A549 (cell line): ENCODE measurements around the gene ENPP1. TPM values are rescaled to one million over a fixed set of nuclear protein-coding genes. Genes with fewer than 3 reads are reported as not detected.

ENCODE experiments used
- ATAC-seq, 2 experiments: fragments of 200-7000 bp in 1 of 2; fragments of >200 bp in 1 of 2; cut with Nextera tagmentation in 1 of 2; cut with Tn5 transposase in 1 of 2; 3 replicates each; pipeline versions ENCODE4 v1.8.0 to v1.9.1; 2018 to 2020; ENCODE audit warnings: mild to moderate bottlenecking in 1 of 2, moderate library complexity in 1 of 2
- CTCF ChIA-PET: fragments of 300-600 bp; sonication (Branson Sonifier 250); formaldehyde crosslinking; extraction: SDS; loops from one replicate; lab custom pipeline; 2021; ENCODE audit warnings: antibody characterized with exemption, inconsistent platforms; lab: Yijun Ruan, JAX
- POLR2A ChIA-PET: fragments of 350-600 bp; formaldehyde crosslinking; extraction: SDS; loops from one replicate; lab custom pipeline; 2021; ENCODE audit warnings: antibody characterized with exemption, inconsistent platforms; lab: Yijun Ruan, JAX
- DNase-seq, 2 experiments: peaks; one replicate each; pipeline versions ENCODE4 v3.0.0 to v3.0.0-alpha.2; 2011 to 2016; ENCODE audit warnings: low read depth in 1 of 2, low spot score in 1 of 2
- FAIRE-seq: peaks from 2 replicates; lab custom pipeline; 2011; peaks lifted over from hg19 to GRCh38; lab: Jason Lieb, UNC
- H3K27ac ChIP-seq, 2 experiments: fragments of >200 bp; sonication (Bioruptor Twin); formaldehyde crosslinking; 3 replicates each; pipeline ENCODE4 v1.5.1; 2016 to 2017
- H3K4me1 ChIP-seq: fragments of >200 bp; sonication (Bioruptor Twin); formaldehyde crosslinking; 3 replicates; pipeline ENCODE4 v1.6.1; 2016
- H3K4me2 ChIP-seq: fragments of >200 bp; sonication (Bioruptor Twin); formaldehyde crosslinking; 3 replicates; pipeline ENCODE4 v1.6.1; 2016
- H3K4me3 ChIP-seq: fragments of >200 bp; sonication (Bioruptor Twin); formaldehyde crosslinking; 3 replicates; pipeline ENCODE4 v1.5.1; 2016
- H3K9me3 ChIP-seq: fragments of >200 bp; sonication (Bioruptor Twin); formaldehyde crosslinking; 3 replicates; pipeline ENCODE4 v1.6.1; 2016
- BHLHE40 ChIP-seq: IDR thresholded peaks from 2 replicates; pipeline ENCODE4 v1.6.1; 2012; ENCODE audit warnings: low read depth, low read length, inconsistent platforms
- CEBPB ChIP-seq, 2 experiments: fragments of >200 bp in 1 of 2; sonication (Bioruptor Twin) in 1 of 2; formaldehyde crosslinking in 1 of 2; IDR thresholded peaks; 2 replicates each; pipeline ENCODE4 v1.6.1; 2012 to 2016
- CHD2 ChIP-seq: fragments of 150-350 bp; IDR thresholded peaks from 2 replicates; pipeline ENCODE4 v1.6.1; 2014; ENCODE audit warnings: low read length; ENCODE audit not compliant: partially characterized antibody
- FOSL2 ChIP-seq, 2 experiments: fragments of 450-650 bp in 1 of 2; fragments of >200 bp in 1 of 2; sonication (Bioruptor Twin) in 1 of 2; formaldehyde crosslinking; IDR thresholded peaks; 2 replicates each; pipeline versions ENCODE4 v1.5.0 to v1.6.1; 2016 to 2020; ENCODE audit warnings: mild to moderate bottlenecking in 1 of 2, moderate library complexity in 1 of 2
- HDAC2 ChIP-seq: fragments of 200-600 bp; sonication (generic); IDR thresholded peaks from 2 replicates; pipeline ENCODE4 v1.6.1; 2016
- HES2 ChIP-seq: fragments of >200 bp; sonication (Bioruptor Twin); formaldehyde crosslinking; IDR thresholded peaks from 2 replicates; pipeline ENCODE4 v1.6.1; 2016
- HEYL ChIP-seq: fragments of 250-450 bp; sonication (Bioruptor Pico); IDR thresholded peaks from 2 replicates; pipeline ENCODE4 v1.8.0; 2021; ENCODE audit warnings: mild to moderate bottlenecking, moderate library complexity
- JUN ChIP-seq, 2 experiments: fragments of >200 bp; sonication (Bioruptor Twin); formaldehyde crosslinking; IDR thresholded peaks; 2 replicates in 1 of 2; 3 replicates in 1 of 2; pipeline ENCODE4 v1.6.1; 2016 to 2017
- JUNB ChIP-seq: fragments of >200 bp; sonication (Bioruptor Twin); formaldehyde crosslinking; IDR thresholded peaks from 2 replicates; pipeline ENCODE4 v1.6.1; 2016
- KDM1A ChIP-seq: fragments of 200-600 bp; sonication (generic); IDR thresholded peaks from 2 replicates; pipeline ENCODE4 v1.6.1; 2016; ENCODE audit warnings: low read depth, mild to moderate bottlenecking
- MAZ ChIP-seq: fragments of 150-350 bp; IDR thresholded peaks from 2 replicates; pipeline ENCODE4 v1.6.1; 2014; ENCODE audit warnings: antibody characterized with exemption, low read depth, low read length, borderline replicate concordance
- NFE2L2 ChIP-seq: fragments of 150-350 bp; conservative IDR thresholded peaks from 2 replicates; pipeline ENCODE4 v1.6.1; 2014; ENCODE audit warnings: low read length
- NR3C1 ChIP-seq: fragments of >200 bp; sonication (Bioruptor Twin); formaldehyde crosslinking; IDR thresholded peaks from 3 replicates; pipeline ENCODE4 v1.6.1; 2017
- PHF8 ChIP-seq: fragments of 200-600 bp; sonication (generic); IDR thresholded peaks from 2 replicates; pipeline ENCODE4 v1.6.1; 2016; ENCODE audit warnings: low read depth, mild to moderate bottlenecking, antibody characterized with exemption, moderate library complexity, borderline replicate concordance
- POLR2A ChIP-seq: IDR thresholded peaks from 2 replicates; pipeline ENCODE4 v1.6.1; 2012; ENCODE audit warnings: mild to moderate bottlenecking, low read length
- POLR2AphosphoS2 ChIP-seq: conservative IDR thresholded peaks from 2 replicates; pipeline ENCODE4 v1.6.1; 2012; ENCODE audit warnings: low read length, improper control_type of control experiment, inconsistent platforms
- REST ChIP-seq: fragments of 200-600 bp; sonication (generic); IDR thresholded peaks from 2 replicates; pipeline ENCODE4 v1.6.1; 2016; ENCODE audit warnings: antibody characterized with exemption, mild to moderate bottlenecking, moderate library complexity
- RNF2 ChIP-seq: fragments of 200-600 bp; sonication (generic); IDR thresholded peaks from 2 replicates; pipeline ENCODE4 v1.6.1; 2016; ENCODE audit warnings: low read depth, mild to moderate bottlenecking, antibody characterized with exemption, moderate library complexity, borderline replicate concordance
- SMC3 ChIP-seq: fragments of >200 bp; sonication (Bioruptor Twin); formaldehyde crosslinking; IDR thresholded peaks from 3 replicates; pipeline ENCODE4 v1.6.1; 2018; ENCODE audit warnings: inconsistent platforms
- TFCP2L1 ChIP-seq: fragments of 250-450 bp; sonication (Bioruptor Pico); IDR thresholded peaks from 2 replicates; pipeline ENCODE4 v1.5.0; 2021; ENCODE audit warnings: mild to moderate bottlenecking
- TP53 ChIP-seq: fragments of 250-450 bp; sonication (Bioruptor Pico); IDR thresholded peaks from 2 replicates; pipeline ENCODE4 v1.5.0; 2021; ENCODE audit warnings: mild to moderate bottlenecking, moderate library complexity
- ZNF302 ChIP-seq: fragments of 250-450 bp; sonication (Bioruptor Pico); IDR thresholded peaks from 2 replicates; pipeline ENCODE4 v1.9.0; 2021; ENCODE audit warnings: inconsistent platforms, mild to moderate bottlenecking, moderate library complexity
- ZSCAN20 ChIP-seq: fragments of 250-450 bp; sonication (Bioruptor Pico); IDR thresholded peaks from 2 replicates; pipeline ENCODE4 v1.8.0; 2022; ENCODE audit warnings: mild to moderate bottlenecking, moderate library complexity
- WGBS: methylation state at CpG from one replicate; pipeline ENCODE4 v1.1.6; 2017; ENCODE audit errors: missing lambda C conversion rate; 5-methylcytosine and 5-hydroxymethylcytosine counted together
- polyA plus RNA-seq, 4 experiments: library from polyadenylated mRNA; depleted of rRNA in 3 of 4; stranded (reverse); fragments of >200 nt; fragmentation: RNase III in 1 of 4; extraction: RNeasy Plus Mini Kit Qiagen cat#74134 plus additional on column Dnase treatment in 1 of 4; gene quantifications; 2 replicates in 3 of 4; 3 replicates in 1 of 4; pipeline ENCODE4 v1.2.3, GENCODE V29; 2011 to 2017

Gene ENPP1
- polyA plus RNA-seq, 2 of the 4 experiments (the other 2 are of a cell fraction) = 0.97 to 5.3 TPM

DNA sequence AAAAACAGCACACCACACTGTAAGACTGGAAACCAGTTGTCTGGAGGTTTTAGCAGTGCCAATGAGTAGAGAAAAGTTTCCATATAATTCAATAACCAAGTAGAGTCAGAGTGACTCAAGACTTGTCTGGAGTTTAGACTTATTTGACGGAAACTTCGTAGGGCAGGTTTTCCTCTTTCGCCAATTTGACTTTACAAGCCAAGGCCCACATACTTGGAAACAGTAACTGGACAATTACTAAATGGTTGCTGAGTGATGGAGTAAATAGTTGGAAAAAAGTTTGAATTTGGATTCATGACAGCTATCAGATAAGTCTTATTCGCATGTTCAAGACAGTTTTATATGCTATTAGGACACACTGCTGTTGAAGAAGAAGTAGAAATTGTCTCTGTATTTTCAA is 48.9 kb upstream of the ENPP1 start:
- no peak overlapping the region for H3K4me3 ChIP-seq
- DNase-seq (no peak), ATAC-seq (no peak), FAIRE-seq (no peak)
- CTCF ChIA-PET = interaction anchor here (0.5 kb wide), 1 partner anchor 46 kb away, joined by 3 read pairs; no protein-coding TSS in a partner anchor
- H3K4me2 ChIP-seq = no peak overlapping the region
- H3K4me1 ChIP-seq = no peaks in the 10 kb centered on the region
- no peak for TF ChIP-seq BHLHE40
- WGBS = 85% methylated on average over 4 of the region's 4 CpGs
- no peaks in the 10 kb centered on the region for H3K9me3 ChIP-seq
- no peak overlapping the region for H3K27ac ChIP-seq
- POLR2A ChIA-PET = no interaction called here

- no peak for TF ChIP-seq NFE2L2
- TF ChIP-seq CHD2 = no peak
- TF ChIP-seq CEBPB (IDR thresholded peaks at IDR 0.05) = no peak
- TF ChIP-seq HES2 = no peak
- TF ChIP-seq TP53 (CRISPR knock-in tag) = no peak
- no peak for TF ChIP-seq HDAC2
- TF ChIP-seq REST = no peak
- TF ChIP-seq HEYL (CRISPR knock-in tag) = no peak
- no peak for TF ChIP-seq FOSL2 (IDR thresholded peaks at IDR 0.05)
- no peak for TF ChIP-seq FOSL2 (CRISPR knock-in tag; IDR thresholded peaks at IDR 0.05)
- no peak for TF ChIP-seq PHF8
- no peak for TF ChIP-seq ZNF302 (CRISPR knock-in tag)
- no peak for TF ChIP-seq KDM1A
- no peak for TF ChIP-seq SMC3
- TF ChIP-seq POLR2A = no peak
- no peak for TF ChIP-seq NR3C1
- TF ChIP-seq POLR2AphosphoS2 = no peak
- no peak for TF ChIP-seq JUNB
- TF ChIP-seq ZSCAN20 (CRISPR knock-in tag) = no peak
- ChIA-PET POLR2A (no interaction called here), CTCF (no interaction called here)
- FAIRE-seq (no peak), ATAC-seq (no peak), DNase-seq (no peak)
- Histone ChIP-seq H3K27ac (no peak overlapping the region), H3K4me3 (no peak overlapping the region), H3K4me2 (no peak overlapping the region), H3K9me3 (no peaks in the 10 kb centered on the region), H3K4me1 (no peaks in the 10 kb centered on the region)
- WGBS = 51% methylated on average over 6 of the region's 6 CpGs
These were observed 46.6 kb upstream of the ENPP1 start for GRCh38 chr6:131761060-131761761.

DNA sequence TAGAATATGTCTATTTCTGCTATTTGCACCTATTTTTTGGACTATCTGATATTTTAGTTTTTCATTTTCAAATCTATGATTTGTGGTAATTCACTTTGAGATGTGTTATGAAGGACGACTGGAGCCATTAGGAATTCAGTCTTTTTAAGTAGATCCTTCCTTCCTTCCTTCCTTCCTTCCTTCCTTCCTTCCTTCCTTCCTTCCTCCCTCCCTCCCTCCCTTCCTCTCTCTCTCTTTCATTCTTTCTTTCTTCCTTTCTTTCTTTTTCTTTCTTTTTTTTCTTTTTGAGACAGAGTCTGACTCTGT is 46.1 kb upstream of the ENPP1 start:
- ATAC-seq (no peak), DNase-seq (no peak), FAIRE-seq (no peak)
- WGBS = 18% methylated on average over 1 of the region's 1 CpG
- CTCF ChIA-PET = no interaction called here
- no peak overlapping the region for H3K4me3 ChIP-seq
- no peak for TF ChIP-seq REST
- no peak for TF ChIP-seq MAZ
- TF ChIP-seq RNF2 = no peak
- no peak for TF ChIP-seq HES2
- no peak for TF ChIP-seq JUN (IDR thresholded peaks at IDR 0.05)
- no peak for TF ChIP-seq TFCP2L1
- no peaks in the 10 kb centered on the region for H3K4me1 ChIP-seq
- no peaks in the 10 kb centered on the region for H3K9me3 ChIP-seq
- no peak overlapping the region for H3K27ac ChIP-seq
- H3K4me2 ChIP-seq = no peak overlapping the region
- POLR2A ChIA-PET = no interaction called here
